Endothelial cell of umbilical vein (primary cell): ENCODE results near the gene MROH7.

ENCODE experiments used
- EZH2 ChIP-seq: IDR thresholded peaks from 2 replicates; pipeline ENCODE4 v1.6.1; 2012; ENCODE audit warnings: borderline replicate concordance, low read depth, mild to moderate bottlenecking, moderate library complexity, low read length, inconsistent platforms; ENCODE audit not compliant: severe bottlenecking
- FOS ChIP-seq: IDR thresholded peaks from 2 replicates; pipeline ENCODE4 v1.6.1; 2011; ENCODE audit warnings: mild to moderate bottlenecking, low read length, moderate library complexity, borderline replicate concordance; ENCODE audit not compliant: insufficient read depth
- GATA2 ChIP-seq: IDR thresholded peaks from 2 replicates; pipeline ENCODE4 v1.7.0; 2011; ENCODE audit warnings: low read depth, mild to moderate bottlenecking, moderate library complexity, mixed read lengths, low read length; ENCODE audit not compliant: insufficient read length, insufficient read depth
- JUN ChIP-seq: IDR thresholded peaks from 2 replicates; pipeline ENCODE4 v1.6.1; 2011; ENCODE audit warnings: borderline replicate concordance, low read depth; ENCODE audit not compliant: insufficient read length, insufficient read depth
- MYC ChIP-seq: IDR thresholded peaks from one replicate; pipeline ENCODE4 v1.6.1; 2011; ENCODE audit warnings: mild to moderate bottlenecking, low read depth, low read length
- POLR2A ChIP-seq: IDR thresholded peaks from 2 replicates; pipeline ENCODE4 v1.6.1; 2012; ENCODE audit warnings: low read depth, mild to moderate bottlenecking, control low read depth, low read length
- POLR2AphosphoS5 ChIP-seq: IDR thresholded peaks from 2 replicates; pipeline ENCODE4 v1.6.1; 2012; ENCODE audit warnings: low read depth, mild to moderate bottlenecking, control low read depth, low read length, moderate library complexity; ENCODE audit not compliant: insufficient read depth
- TF ChIP-seq, protein P1 (sequence below), 2 donors: IDR thresholded peaks; 1 replicate in 1 of 2; 2 replicates in 1 of 2; pipeline ENCODE4 v1.5.1; 2011; ENCODE audit warnings: low read length in 2 of 2, mild to moderate bottlenecking in 2 of 2, moderate library complexity in 2 of 2, control low read depth in 1 of 2, inconsistent platforms in 1 of 2, low read depth in 1 of 2; ENCODE audit not compliant: insufficient read depth in 1 of 2; ENCODE audit errors: extremely low read depth in 1 of 2

DNA sequence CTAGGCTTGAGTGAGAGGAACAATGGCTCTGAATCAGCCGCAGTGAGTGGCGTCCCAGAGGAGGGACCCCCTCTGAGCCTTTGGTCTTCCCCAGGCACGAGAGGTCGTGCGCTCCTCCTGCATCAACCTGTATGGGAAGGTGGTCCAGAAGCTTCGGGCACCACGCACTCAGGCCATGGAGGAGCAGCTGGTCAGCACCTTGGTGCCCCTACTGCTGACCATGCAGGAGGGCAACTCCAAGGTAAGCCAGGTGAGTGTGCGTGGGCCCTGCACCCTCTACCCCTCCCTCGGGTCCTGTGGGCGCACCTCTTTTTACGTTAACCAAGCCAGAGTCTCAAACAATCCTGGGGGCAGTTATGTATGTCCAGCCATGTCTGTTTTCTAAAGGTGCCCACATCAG, 60.4 kb downstream of the MROH7 start:
- TF ChIP-seq, protein P1, sequence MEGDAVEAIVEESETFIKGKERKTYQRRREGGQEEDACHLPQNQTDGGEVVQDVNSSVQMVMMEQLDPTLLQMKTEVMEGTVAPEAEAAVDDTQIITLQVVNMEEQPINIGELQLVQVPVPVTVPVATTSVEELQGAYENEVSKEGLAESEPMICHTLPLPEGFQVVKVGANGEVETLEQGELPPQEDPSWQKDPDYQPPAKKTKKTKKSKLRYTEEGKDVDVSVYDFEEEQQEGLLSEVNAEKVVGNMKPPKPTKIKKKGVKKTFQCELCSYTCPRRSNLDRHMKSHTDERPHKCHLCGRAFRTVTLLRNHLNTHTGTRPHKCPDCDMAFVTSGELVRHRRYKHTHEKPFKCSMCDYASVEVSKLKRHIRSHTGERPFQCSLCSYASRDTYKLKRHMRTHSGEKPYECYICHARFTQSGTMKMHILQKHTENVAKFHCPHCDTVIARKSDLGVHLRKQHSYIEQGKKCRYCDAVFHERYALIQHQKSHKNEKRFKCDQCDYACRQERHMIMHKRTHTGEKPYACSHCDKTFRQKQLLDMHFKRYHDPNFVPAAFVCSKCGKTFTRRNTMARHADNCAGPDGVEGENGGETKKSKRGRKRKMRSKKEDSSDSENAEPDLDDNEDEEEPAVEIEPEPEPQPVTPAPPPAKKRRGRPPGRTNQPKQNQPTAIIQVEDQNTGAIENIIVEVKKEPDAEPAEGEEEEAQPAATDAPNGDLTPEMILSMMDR (IDR thresholded peaks at IDR 0.05; ENCODE audit: extremely low read depth in 1 of 2, insufficient read depth in 1 of 2, low read depth in 1 of 2, low read length in 2 of 2) = no peak
- TF ChIP-seq POLR2A = no peak
- TF ChIP-seq EZH2 = no peak
- no peak for TF ChIP-seq POLR2AphosphoS5
- no peak for TF ChIP-seq FOS
- TF ChIP-seq JUN = no peak
- no peak for TF ChIP-seq GATA2
- no peak for TF ChIP-seq MYC
